Muscle layer of duodenum (tissue), 2 donors: Measurements from ENCODE around the gene LGALSL.

Experiments
- H3K27ac ChIP-seq: one replicate; pipeline ENCODE4 v1.7.0; 2013; ENCODE audit warnings: mild to moderate bottlenecking, low read length
- H3K27me3 ChIP-seq: one replicate; pipeline ENCODE4 v1.7.0; 2013; ENCODE audit warnings: low read depth, mild to moderate bottlenecking, control low read depth, low read length
- H3K36me3 ChIP-seq, 2 donors: one replicate each; pipeline ENCODE4 v1.7.0; 2013; ENCODE audit warnings: low read length in 2 of 2, control low read depth in 1 of 2, mild to moderate bottlenecking in 1 of 2; ENCODE audit not compliant: insufficient read depth in 2 of 2, control insufficient read depth in 1 of 2
- H3K4me1 ChIP-seq, 2 donors: one replicate each; pipeline ENCODE4 v1.7.0; 2013; ENCODE audit warnings: low read length in 2 of 2, mild to moderate bottlenecking in 2 of 2, control low read depth in 1 of 2, moderate library complexity in 1 of 2; ENCODE audit not compliant: insufficient read depth in 2 of 2, control insufficient read depth in 1 of 2
- H3K4me3 ChIP-seq, 2 donors: one replicate each; pipeline ENCODE4 v1.7.0; 2013; ENCODE audit warnings: low read length in 2 of 2, low read depth in 1 of 2, mild to moderate bottlenecking in 1 of 2
- H3K9me3 ChIP-seq, 2 donors: one replicate each; pipeline ENCODE4 v1.7.0; 2013; ENCODE audit warnings: low read length in 2 of 2, control low read depth in 1 of 2, mild to moderate bottlenecking in 1 of 2; ENCODE audit not compliant: control insufficient read depth in 1 of 2
- donor health status: healthy.

The LGALSL gene

DNA sequence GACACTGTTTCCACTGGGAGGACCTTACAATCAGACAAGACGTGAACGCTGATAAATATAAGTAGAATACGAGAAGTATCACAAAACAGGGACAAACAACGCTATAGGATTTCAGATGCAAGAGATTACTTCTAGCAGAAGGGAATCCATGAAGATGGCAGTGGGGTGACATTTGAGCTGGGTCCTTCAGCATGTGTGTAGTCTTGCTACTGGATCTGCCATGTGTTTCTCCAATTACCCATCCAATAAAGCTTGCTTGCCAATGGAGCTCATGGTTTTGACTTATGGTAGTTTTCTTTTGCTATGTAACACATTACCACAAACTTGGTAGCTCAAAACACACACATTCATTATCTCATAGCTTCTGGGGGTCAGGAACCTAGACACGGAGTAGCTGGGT, 32.8 kb upstream of the LGALSL start:
- Histone ChIP-seq H3K4me3 (no peak overlapping the region), H3K27me3 (no peaks in the 10 kb centered on the region), H3K27ac (no peak overlapping the region), H3K4me1 (no peaks in the 10 kb centered on the region), H3K9me3 (no peaks in the 10 kb centered on the region), H3K36me3 (no peaks in the 10 kb centered on the region)

DNA sequence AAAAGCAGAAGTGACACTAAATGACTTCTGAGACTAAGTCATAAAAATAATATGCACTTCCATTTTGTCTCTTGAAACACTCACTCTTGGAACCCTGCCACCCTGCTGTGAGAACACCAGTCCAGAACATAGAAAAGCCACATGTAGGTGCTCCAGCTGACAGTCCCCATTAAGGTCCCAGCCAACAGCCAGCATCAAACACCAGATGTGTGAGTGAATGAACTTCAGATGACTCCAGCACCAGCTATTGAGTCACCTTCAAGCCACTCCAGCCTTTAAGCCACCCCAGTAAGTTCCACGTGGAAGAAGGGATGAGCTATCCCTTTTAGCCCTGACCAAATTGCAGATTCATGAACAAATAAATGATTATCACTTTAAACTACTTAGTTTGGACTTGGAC, 31.5 kb upstream of the LGALSL start:
- no peak overlapping the region for H3K4me3 ChIP-seq
- no peaks in the 10 kb centered on the region for H3K27me3 ChIP-seq
- no peaks in the 10 kb centered on the region for H3K9me3 ChIP-seq
- no peaks in the 10 kb centered on the region for H3K36me3 ChIP-seq
- H3K4me1 ChIP-seq, result no peaks in the 10 kb centered on the region
- no peak overlapping the region for H3K27ac ChIP-seq

DNA sequence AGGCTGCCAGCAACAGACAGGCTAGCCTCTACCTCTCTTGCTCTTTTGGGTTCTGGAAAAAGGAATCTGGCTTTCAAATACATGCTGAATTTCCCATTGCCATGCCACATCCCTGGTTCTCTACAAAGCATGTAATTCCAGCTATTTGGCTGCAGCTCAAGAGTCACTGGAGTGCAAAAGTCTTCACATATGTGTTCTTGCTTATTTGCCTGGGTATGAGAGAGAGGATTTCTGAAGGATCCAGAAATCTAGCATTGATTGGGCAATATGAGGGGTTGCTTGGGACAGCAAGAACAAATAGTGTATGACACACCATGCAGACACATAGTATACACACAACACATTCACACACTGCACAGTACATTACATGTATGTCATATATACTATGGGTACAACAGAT, 30.7 kb upstream of the LGALSL start:
- H3K4me3 ChIP-seq, result no peak overlapping the region
- H3K36me3 ChIP-seq, result no peaks in the 10 kb centered on the region
- no peaks in the 10 kb centered on the region for H3K27me3 ChIP-seq
- H3K27ac ChIP-seq, result no peak overlapping the region
- no peaks in the 10 kb centered on the region for H3K9me3 ChIP-seq
- H3K4me1 ChIP-seq, result no peaks in the 10 kb centered on the region

DNA sequence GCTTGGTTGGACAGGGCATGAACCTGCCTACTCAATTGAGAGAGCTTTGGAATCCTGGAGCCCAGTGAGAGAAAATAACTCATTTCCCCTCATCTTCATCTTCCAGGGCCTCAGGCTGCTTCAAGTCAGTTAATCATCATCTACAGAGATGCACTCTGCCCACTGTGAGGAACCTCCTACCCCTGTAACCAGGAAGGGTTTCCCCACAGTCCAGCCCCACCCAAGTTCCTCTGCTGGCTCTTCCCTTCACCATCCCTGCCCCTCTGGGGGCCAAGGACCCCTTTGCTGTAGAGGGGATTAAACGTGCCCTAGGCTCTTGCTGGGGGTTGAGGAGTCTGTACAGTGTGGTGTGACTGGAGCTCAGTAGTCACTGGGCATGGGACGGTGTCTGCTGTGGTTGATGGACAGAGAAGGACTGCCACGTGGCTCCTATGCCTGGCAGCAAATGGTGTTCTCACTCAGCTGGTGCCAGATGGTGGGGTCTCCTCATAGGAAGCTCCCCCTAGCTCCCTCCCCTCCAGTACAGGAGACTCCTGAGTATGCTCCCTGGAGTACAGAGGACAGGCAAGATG, 29.5 kb upstream of the LGALSL start:
- no peak overlapping the region for H3K27ac ChIP-seq

DNA sequence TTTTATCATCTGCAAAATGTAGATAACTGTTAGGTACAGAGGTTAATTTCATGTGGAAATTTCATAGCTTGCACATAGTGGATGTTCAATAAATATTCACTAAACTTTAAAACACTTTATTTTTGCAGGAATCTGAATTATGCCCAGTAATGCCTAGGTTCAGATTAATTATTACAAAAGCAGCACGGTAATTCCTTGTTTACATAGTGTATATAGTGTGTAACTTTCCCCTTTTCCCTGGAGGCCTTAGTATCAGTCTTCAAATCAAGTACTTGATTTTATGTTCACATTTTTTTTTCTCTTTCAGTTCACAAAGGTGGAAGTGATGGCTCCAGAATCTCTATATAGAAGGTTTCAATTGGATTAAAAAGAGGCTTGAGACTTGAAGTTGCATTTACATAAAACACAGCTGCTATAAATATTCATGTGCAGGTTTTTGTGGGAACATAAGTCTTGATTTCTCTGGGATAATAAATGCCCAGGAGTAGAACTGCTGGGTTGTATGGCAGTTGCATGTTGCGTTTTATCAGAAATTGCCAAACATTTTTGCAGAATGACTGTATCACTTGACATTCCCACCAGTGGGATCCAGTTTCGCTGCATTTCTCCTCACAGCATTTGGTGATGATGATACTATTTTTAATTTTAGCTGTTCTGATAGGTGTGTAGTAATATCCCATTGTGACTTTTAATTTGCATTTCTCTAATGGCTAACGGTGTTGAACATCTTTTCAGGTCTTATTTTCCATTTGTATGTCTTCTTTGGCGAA, 27.6 kb upstream of the LGALSL start:
- Histone ChIP-seq H3K9me3 (no peaks in the 10 kb centered on the region), H3K4me3 (no peak overlapping the region), H3K4me1 (no peaks in the 10 kb centered on the region), H3K36me3 (no peaks in the 10 kb centered on the region), H3K27ac (no peak overlapping the region), H3K27me3 (no peaks in the 10 kb centered on the region)

More for the DNA sequence above, 29.5 kb upstream of the LGALSL start:
- no peaks in the 10 kb centered on the region for H3K9me3 ChIP-seq
- no peaks in the 10 kb centered on the region for H3K27me3 ChIP-seq
- no peaks in the 10 kb centered on the region for H3K4me1 ChIP-seq
- H3K4me3 ChIP-seq, result no peak overlapping the region
- H3K36me3 ChIP-seq, result no peaks in the 10 kb centered on the region

DNA sequence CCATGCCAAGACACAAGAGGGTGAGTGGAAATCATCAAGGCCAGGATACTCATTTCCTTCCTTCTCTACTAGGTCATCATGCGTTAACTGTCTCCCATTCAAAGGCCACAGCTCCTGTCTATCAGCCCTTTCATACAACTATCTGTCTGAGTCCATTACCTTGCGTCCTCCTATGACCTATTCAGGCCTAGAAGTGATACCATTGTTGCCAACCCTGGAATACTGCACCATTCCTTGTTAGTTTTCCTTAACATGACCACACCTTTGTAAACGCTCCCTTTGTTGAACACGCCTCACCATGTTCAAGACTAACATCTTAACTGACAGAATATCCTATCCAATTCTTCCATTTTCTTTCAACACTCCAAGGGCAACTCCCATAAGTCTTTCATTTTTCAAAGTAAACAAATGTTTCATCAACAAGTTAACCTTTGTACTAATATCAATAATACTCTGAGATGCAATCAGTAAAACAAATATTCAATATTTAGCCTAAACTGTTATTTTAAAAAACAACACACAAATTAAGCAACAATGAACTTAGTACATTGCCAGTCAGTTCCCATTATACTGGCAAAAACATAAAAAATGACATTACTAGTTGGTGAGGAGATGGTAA, 19.8 kb upstream of the LGALSL start:
- Histone ChIP-seq H3K9me3 (no peaks in the 10 kb centered on the region), H3K27ac (no peak overlapping the region), H3K4me3 (no peak overlapping the region), H3K36me3 (no peaks in the 10 kb centered on the region), H3K27me3 (no peaks in the 10 kb centered on the region), H3K4me1 (no peaks in the 10 kb centered on the region)

DNA sequence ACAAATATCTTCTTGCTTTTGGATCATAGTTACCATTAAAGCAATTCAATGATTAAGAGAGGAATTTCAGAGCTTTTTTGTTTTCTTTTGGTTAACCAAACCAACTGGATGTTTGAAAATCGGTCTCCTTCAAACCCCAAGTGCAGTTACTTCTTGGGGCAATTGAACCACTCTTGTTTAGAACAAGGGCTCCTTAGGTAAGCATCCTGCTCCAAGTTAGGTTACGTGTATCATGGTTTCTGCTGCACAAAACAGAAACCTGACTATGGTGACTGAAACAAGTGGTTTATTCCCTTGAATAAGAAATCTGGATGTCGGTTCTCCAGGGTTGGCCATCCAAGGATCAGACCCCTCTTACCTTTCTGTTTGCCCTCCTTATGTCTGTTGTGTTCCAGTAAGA, 16.1 kb upstream of the LGALSL start:
- H3K27ac ChIP-seq, result no peak overlapping the region
- H3K9me3 ChIP-seq, result no peaks in the 10 kb centered on the region
- no peaks in the 10 kb centered on the region for H3K36me3 ChIP-seq
- no peaks in the 10 kb centered on the region for H3K4me1 ChIP-seq
- no peaks in the 10 kb centered on the region for H3K27me3 ChIP-seq
- no peak overlapping the region for H3K4me3 ChIP-seq

DNA sequence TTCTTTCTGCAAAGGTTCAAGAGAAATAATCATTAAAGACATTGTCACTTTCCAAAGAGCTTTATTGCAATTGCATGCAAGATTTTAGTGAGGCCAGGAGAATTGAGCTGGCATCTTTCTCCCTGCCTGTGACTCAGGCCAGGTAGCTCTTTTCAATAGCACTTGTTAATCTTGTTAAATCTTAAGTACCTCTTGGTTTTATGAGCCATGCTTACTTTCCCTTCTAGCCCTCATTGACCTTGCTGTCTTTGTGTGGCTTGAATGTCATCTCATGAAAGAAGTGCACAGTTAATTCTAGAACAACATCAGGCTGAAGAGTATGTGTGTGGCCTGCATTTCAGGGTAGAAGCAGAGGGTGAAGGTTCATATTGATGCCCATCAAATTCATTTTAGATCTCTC, 14.8 kb upstream of the LGALSL start:
- no peaks in the 10 kb centered on the region for H3K27me3 ChIP-seq
- H3K4me1 ChIP-seq, result no peaks in the 10 kb centered on the region
- H3K36me3 ChIP-seq, result no peaks in the 10 kb centered on the region
- H3K27ac ChIP-seq, result no peak overlapping the region
- H3K4me3 ChIP-seq, result no peak overlapping the region
- H3K9me3 ChIP-seq, result no peaks in the 10 kb centered on the region

DNA sequence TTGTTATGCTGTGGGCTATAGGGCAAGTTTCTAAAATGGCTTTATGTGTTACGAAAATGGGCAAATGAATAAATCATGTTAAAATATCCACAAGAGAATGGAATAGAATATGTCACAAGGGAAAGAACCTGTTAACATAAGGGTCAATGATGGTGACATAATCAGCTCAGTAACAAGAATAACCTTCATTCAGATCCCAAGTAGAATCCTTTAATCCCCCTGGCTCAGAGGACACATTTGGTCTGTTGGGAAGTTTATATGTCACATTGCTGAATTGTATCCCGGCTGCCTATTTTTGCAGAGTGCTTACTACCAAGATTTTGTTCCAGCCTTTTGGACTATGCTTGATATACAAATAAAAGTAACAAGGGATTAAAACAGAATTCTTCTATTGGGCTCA, 13.1 kb upstream of the LGALSL start:
- H3K9me3 ChIP-seq, result no peaks in the 10 kb centered on the region

DNA sequence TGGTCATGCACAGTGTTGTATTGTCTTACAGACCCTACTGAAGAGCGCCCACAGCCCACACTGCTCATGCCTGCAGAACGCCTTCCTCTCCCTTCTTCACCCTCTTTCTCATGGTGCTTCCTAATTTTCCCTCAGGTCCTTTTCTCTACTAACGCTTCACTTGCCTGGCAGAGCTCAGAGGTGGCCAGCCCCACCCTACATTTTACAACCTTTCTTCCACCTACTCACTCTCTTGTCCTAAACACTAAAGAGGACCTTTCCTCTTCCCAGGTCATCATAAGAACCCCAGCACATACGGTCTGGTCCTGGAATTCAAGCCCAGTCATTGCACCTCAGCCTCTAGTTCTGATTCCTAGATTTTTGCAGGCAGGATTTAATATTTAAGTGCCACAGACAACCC, 11.7 kb upstream of the LGALSL start:
- Histone ChIP-seq H3K27ac (no peak overlapping the region), H3K9me3 (no peaks in the 10 kb centered on the region), H3K27me3 (no peaks in the 10 kb centered on the region), H3K36me3 (no peaks in the 10 kb centered on the region), H3K4me3 (no peak overlapping the region), H3K4me1 (no peaks in the 10 kb centered on the region)

More for the DNA sequence above, 13.1 kb upstream of the LGALSL start:
- Histone ChIP-seq H3K27ac (no peak overlapping the region), H3K36me3 (no peaks in the 10 kb centered on the region), H3K4me3 (no peak overlapping the region), H3K27me3 (no peaks in the 10 kb centered on the region), H3K4me1 (no peaks in the 10 kb centered on the region)

DNA sequence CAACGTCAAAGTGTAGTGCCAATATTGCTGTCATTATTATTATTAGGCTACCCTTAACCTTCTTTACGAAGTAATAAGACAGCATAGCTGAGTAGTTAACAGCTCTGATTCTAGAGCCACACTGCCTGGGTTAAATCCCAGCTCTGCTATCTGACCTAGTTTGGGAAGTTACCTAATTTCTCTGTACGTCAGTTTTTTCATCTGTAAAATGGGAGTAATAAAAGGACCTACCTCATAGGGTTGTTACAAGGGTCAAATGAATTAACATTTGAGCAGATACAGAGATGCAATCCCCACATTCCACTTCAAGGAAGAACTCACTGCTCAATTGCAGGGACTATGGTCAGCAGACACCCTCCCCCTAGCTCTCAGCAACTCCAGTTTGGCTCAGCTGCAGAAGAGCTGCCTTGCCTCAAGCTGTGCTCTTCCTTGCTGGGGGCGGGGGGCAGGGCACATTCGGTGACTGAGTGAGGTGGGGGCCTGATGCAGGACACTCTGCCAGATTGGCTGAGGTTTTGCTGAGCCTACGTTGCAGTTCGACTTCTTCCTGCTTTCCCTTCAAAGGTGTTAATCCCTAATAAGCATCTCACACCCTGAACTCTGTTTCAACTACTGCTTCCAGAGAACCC, 11.0 kb upstream of the LGALSL start:
- Histone ChIP-seq H3K36me3 (no peaks in the 10 kb centered on the region), H3K4me1 (no peaks in the 10 kb centered on the region), H3K27ac (no peak overlapping the region), H3K9me3 (no peaks in the 10 kb centered on the region), H3K27me3 (no peaks in the 10 kb centered on the region), H3K4me3 (no peak overlapping the region)
